NB4 (cell line): Measurements from ENCODE around the gene PLD4.

Source experiments
- CTCF ChIP-seq: IDR thresholded peaks from one replicate; pipeline ENCODE4 v1.5.1; 2012; ENCODE audit warnings: low read depth, low read length
- MYC ChIP-seq: IDR thresholded peaks from 2 replicates; pipeline ENCODE4 v1.6.1; 2011; ENCODE audit warnings: low read depth, low read length
- POLR2A ChIP-seq: IDR thresholded peaks from 2 replicates; pipeline ENCODE4 v1.6.1; 2011; ENCODE audit warnings: mild to moderate bottlenecking; ENCODE audit not compliant: insufficient read length; ENCODE audit errors: extremely low read depth

DNA sequence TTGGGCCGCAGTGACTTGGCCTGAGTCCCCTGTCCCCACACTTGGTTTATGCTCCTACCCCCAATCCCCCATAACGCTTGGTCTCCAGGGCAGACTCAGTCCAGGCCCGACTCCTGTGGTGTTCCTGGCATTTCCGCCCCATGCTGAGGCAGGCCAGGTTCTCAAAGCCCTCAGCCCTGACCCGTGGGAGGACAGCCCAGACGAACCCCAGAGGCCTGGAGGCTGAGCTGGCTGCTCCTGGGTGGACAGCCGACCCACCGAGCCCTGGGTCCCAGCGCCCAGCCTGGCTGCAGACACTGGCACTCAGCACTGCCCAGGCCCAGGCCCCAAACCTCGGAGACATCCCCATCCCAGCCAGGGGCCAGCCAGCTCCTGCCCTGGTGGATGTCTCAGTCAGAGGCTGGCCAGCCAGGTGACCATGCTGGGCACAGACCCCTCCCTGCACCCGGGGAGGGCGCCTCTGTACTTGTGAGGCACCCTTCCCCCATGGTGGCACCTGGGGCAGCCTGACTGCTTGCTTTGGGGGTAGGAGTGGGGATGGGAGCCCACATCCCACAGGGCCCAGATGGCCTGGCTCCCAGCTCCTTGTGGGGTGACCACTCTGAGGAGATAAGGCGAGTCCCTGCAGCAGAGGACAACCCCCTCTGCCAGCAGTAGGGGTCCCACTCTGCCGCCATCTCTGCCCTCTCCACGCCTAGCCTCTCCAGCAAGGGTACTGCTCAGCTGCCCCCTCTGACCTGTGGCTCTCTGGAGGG is 1.4 kb downstream of the PLD4 start:
- no peak for TF ChIP-seq CTCF
- TF ChIP-seq POLR2A, result no peak
- TF ChIP-seq MYC, result no peak
